Muscle layer of duodenum (tissue), 2 donors: ENCODE data around the gene NSUN2.
"Not testable (repeated sequence)": the region's sequence is repeated elsewhere in the genome, so short reads cannot be mapped to it uniquely, and the experiment has no call there.

Source experiments
- H3K27ac ChIP-seq: one replicate; pipeline ENCODE4 v1.7.0; 2013; ENCODE audit warnings: mild to moderate bottlenecking, low read length
- H3K27me3 ChIP-seq: one replicate; pipeline ENCODE4 v1.7.0; 2013; ENCODE audit warnings: low read depth, mild to moderate bottlenecking, control low read depth, low read length
- H3K36me3 ChIP-seq, 2 donors: one replicate each; pipeline ENCODE4 v1.7.0; 2013; ENCODE audit warnings: low read length in 2 of 2, control low read depth in 1 of 2, mild to moderate bottlenecking in 1 of 2; ENCODE audit not compliant: insufficient read depth in 2 of 2, control insufficient read depth in 1 of 2
- H3K4me1 ChIP-seq, 2 donors: one replicate each; pipeline ENCODE4 v1.7.0; 2013; ENCODE audit warnings: low read length in 2 of 2, mild to moderate bottlenecking in 2 of 2, control low read depth in 1 of 2, moderate library complexity in 1 of 2; ENCODE audit not compliant: insufficient read depth in 2 of 2, control insufficient read depth in 1 of 2
- H3K4me3 ChIP-seq, 2 donors: one replicate each; pipeline ENCODE4 v1.7.0; 2013; ENCODE audit warnings: low read length in 2 of 2, low read depth in 1 of 2, mild to moderate bottlenecking in 1 of 2
- H3K9me3 ChIP-seq, 2 donors: one replicate each; pipeline ENCODE4 v1.7.0; 2013; ENCODE audit warnings: low read length in 2 of 2, control low read depth in 1 of 2, mild to moderate bottlenecking in 1 of 2; ENCODE audit not compliant: control insufficient read depth in 1 of 2
- donor health status: healthy.

The NSUN2 gene

GRCh38 chr5:6668717-6669116 is 35.9 kb upstream of the NSUN2 start:
- peaks cover 0 to 25% of the 10 kb centered on the region in 2 donors for H3K36me3 ChIP-seq
- H3K27me3 ChIP-seq, H3K27ac ChIP-seq, H3K4me3 ChIP-seq, H3K4me1 ChIP-seq, H3K9me3 ChIP-seq: not testable (repeated sequence)

- H3K4me1 ChIP-seq: no peaks in the 10 kb centered on the region
- no peaks in the 10 kb centered on the region for H3K9me3 ChIP-seq
- H3K27me3 ChIP-seq: no peaks in the 10 kb centered on the region
- H3K27ac ChIP-seq: no peak overlapping the region
- H3K36me3 ChIP-seq: peaks cover 0 to 31% of the 10 kb centered on the region in 2 donors
- H3K4me3 ChIP-seq: no peak overlapping the region
These were observed 34.8 kb upstream of the NSUN2 start for GRCh38 chr5:6667648-6668047.

- peaks cover 0 to 35% of the 10 kb centered on the region in 2 donors for H3K36me3 ChIP-seq
- no peaks in the 10 kb centered on the region for H3K9me3 ChIP-seq
- no peaks in the 10 kb centered on the region for H3K27me3 ChIP-seq
- H3K4me3 ChIP-seq: no peak overlapping the region
- no peaks in the 10 kb centered on the region for H3K4me1 ChIP-seq
- H3K27ac ChIP-seq: no peak overlapping the region
These were observed 33.9 kb upstream of the NSUN2 start for GRCh38 chr5:6666762-6667161.

GRCh38 chr5:6660688-6661087 is 27.8 kb upstream of the NSUN2 start:
- Histone ChIP-seq H3K9me3 (peaks cover 0 to 8% of the 10 kb centered on the region in 2 donors), H3K36me3 (peaks cover 17 to 50% of the 10 kb centered on the region in 2 donors), H3K27me3 (no peaks in the 10 kb centered on the region), H3K4me1 (no peaks in the 10 kb centered on the region), H3K27ac (no peak overlapping the region), H3K4me3 (no peak overlapping the region)

GRCh38 chr5:6659941-6660684 is 27.3 kb upstream of the NSUN2 start:
- Histone ChIP-seq H3K4me1 (no peaks in the 10 kb centered on the region), H3K27me3 (no peaks in the 10 kb centered on the region), H3K9me3 (peaks cover 0 to 8% of the 10 kb centered on the region in 2 donors), H3K36me3 (peaks cover 21 to 54% of the 10 kb centered on the region in 2 donors), H3K4me3 (no peak overlapping the region), H3K27ac (no peak overlapping the region)

GRCh38 chr5:6656680-6657079 is 23.8 kb upstream of the NSUN2 start:
- H3K4me3 ChIP-seq: no peak overlapping the region
- H3K9me3 ChIP-seq: peaks cover 0 to 8% of the 10 kb centered on the region in 2 donors
- H3K36me3 ChIP-seq: peaks cover 21 to 43% of the 10 kb centered on the region in 2 donors
- H3K27me3 ChIP-seq: no peaks in the 10 kb centered on the region
- H3K27ac ChIP-seq: no peak overlapping the region
- H3K4me1 ChIP-seq: no peaks in the 10 kb centered on the region

GRCh38 chr5:6655432-6655831 is 22.6 kb upstream of the NSUN2 start:
- H3K4me1 ChIP-seq: no peaks in the 10 kb centered on the region
- peaks cover 21 to 43% of the 10 kb centered on the region in 2 donors for H3K36me3 ChIP-seq
- H3K27me3 ChIP-seq: no peaks in the 10 kb centered on the region
- no peak overlapping the region for H3K27ac ChIP-seq
- no peak overlapping the region for H3K4me3 ChIP-seq
- H3K9me3 ChIP-seq: peaks cover 0 to 8% of the 10 kb centered on the region in 2 donors

GRCh38 chr5:6652025-6652424 is 19.2 kb upstream of the NSUN2 start:
- Histone ChIP-seq H3K4me3 (no peak overlapping the region), H3K36me3 (peaks cover 18 to 24% of the 10 kb centered on the region in 2 donors), H3K4me1 (no peaks in the 10 kb centered on the region), H3K27me3 (no peaks in the 10 kb centered on the region), H3K27ac (no peak overlapping the region), H3K9me3 (peaks cover 0 to 4% of the 10 kb centered on the region in 2 donors)

- H3K27me3 ChIP-seq: no peaks in the 10 kb centered on the region
These were observed 16.8 kb upstream of the NSUN2 start for GRCh38 chr5:6649681-6650080.

GRCh38 chr5:6649186-6649585 is 16.3 kb upstream of the NSUN2 start:
- no peak overlapping the region for H3K27ac ChIP-seq
- peaks cover 0 to 13% of the 10 kb centered on the region in 2 donors for H3K36me3 ChIP-seq
- H3K9me3 ChIP-seq: no peaks in the 10 kb centered on the region
- H3K27me3 ChIP-seq: no peaks in the 10 kb centered on the region
- no peaks in the 10 kb centered on the region for H3K4me1 ChIP-seq
- H3K4me3 ChIP-seq: no peak overlapping the region

More at GRCh38 chr5:6649681-6650080, 16.8 kb upstream of the NSUN2 start:
- Histone ChIP-seq H3K36me3 (peaks cover 0 to 8% of the 10 kb centered on the region in 2 donors), H3K27ac (no peak overlapping the region), H3K4me3 (no peak overlapping the region), H3K4me1 (no peaks in the 10 kb centered on the region), H3K9me3 (no peaks in the 10 kb centered on the region)

GRCh38 chr5:6645571-6646362 is 12.9 kb upstream of the NSUN2 start:
- not testable (repeated sequence) for H3K4me1 ChIP-seq, H3K27ac ChIP-seq, H3K9me3 ChIP-seq, H3K27me3 ChIP-seq, H3K4me3 ChIP-seq, H3K36me3 ChIP-seq
